Common myeloid progenitor, CD34-positive (primary cell): ENCODE measurements around the gene CSF2.

Source experiments
- CTCF ChIA-PET: fragments of 350-600 bp; sonication (Branson Sonifier 250); formaldehyde crosslinking; loops from one replicate; lab custom pipeline; 2021; ENCODE audit warnings: antibody characterized with exemption; lab: Charles Lee
- POLR2A ChIA-PET: fragments of 350-600 bp; sonication (Branson Sonifier 250); formaldehyde crosslinking; loops from one replicate; lab custom pipeline; 2021; ENCODE audit warnings: antibody characterized with exemption; lab: Charles Lee
- DNase-seq, 3 donors: peaks; one replicate each; pipeline versions ENCODE4 v3.0.0 to v3.0.0-alpha.2; 2013
- H3K27ac ChIP-seq, 2 experiments: 1 replicate in 1 of 2; 2 replicates in 1 of 2; pipeline ENCODE4 v1.7.0; 2013; ENCODE audit warnings: inconsistent platforms in 2 of 2, low read length in 2 of 2, mild to moderate bottlenecking in 2 of 2, low read depth in 1 of 2, moderate library complexity in 1 of 2; ENCODE audit not compliant: severe bottlenecking in 2 of 2, insufficient read depth in 1 of 2, poor library complexity in 1 of 2
- H3K27me3 ChIP-seq, 5 experiments: replicated peaks in 2 of 5; 1 replicate in 3 of 5; 2 replicates in 2 of 5; pipeline versions ENCODE4 v1.6.1 to v1.7.0; 2013; ENCODE audit warnings: low read length in 4 of 5, mild to moderate bottlenecking in 2 of 5, moderate library complexity in 2 of 5, inconsistent platforms in 1 of 5; ENCODE audit not compliant: insufficient read depth in 5 of 5, control insufficient read depth in 4 of 5
- H3K36me3 ChIP-seq, 4 experiments: 1 replicate in 2 of 4; 2 replicates in 2 of 4; pipeline versions ENCODE4 v1.6.1 to v1.7.0; 2013; ENCODE audit warnings: low read length in 3 of 4, control low read depth in 1 of 4, mild to moderate bottlenecking in 1 of 4; ENCODE audit not compliant: control insufficient read depth in 4 of 4, insufficient read depth in 4 of 4
- H3K4me1 ChIP-seq, 4 experiments: 1 replicate in 3 of 4; 2 replicates in 1 of 4; pipeline versions ENCODE4 v1.6.1 to v1.7.1; 2013; ENCODE audit warnings: low read length in 3 of 4, mild to moderate bottlenecking in 3 of 4, control low read depth in 1 of 4, inconsistent platforms in 1 of 4, moderate library complexity in 1 of 4; ENCODE audit not compliant: control insufficient read depth in 4 of 4, insufficient read depth in 4 of 4; ENCODE audit errors: control extremely low read depth in 1 of 4
- H3K4me3 ChIP-seq, 7 experiments: 1 replicate in 4 of 7; 2 replicates in 3 of 7; pipeline versions ENCODE4 v1.5.1 to v1.7.0; 2013; ENCODE audit warnings: mild to moderate bottlenecking in 7 of 7, low read length in 6 of 7, moderate library complexity in 6 of 7, inconsistent platforms in 2 of 7, low read depth in 2 of 7, control low read depth in 1 of 7; ENCODE audit not compliant: insufficient read depth in 4 of 7, control insufficient read depth in 1 of 7; ENCODE audit errors: extremely low read depth in 1 of 7
- H3K9me3 ChIP-seq, 5 experiments: 1 replicate in 4 of 5; 2 replicates in 1 of 5; pipeline versions ENCODE4 v1.6.1 to v1.7.1; 2013; ENCODE audit warnings: low read length in 4 of 5, mild to moderate bottlenecking in 2 of 5, inconsistent platforms in 1 of 5, low read depth in 1 of 5, moderate library complexity in 1 of 5; ENCODE audit not compliant: control insufficient read depth in 4 of 5, insufficient read depth in 2 of 5; ENCODE audit errors: control extremely low read depth in 1 of 5
- WGBS: methylation state at CpG from one replicate; pipeline ENCODE4 v1.1.5; 2013; ENCODE audit not compliant: insufficient coverage; 5-methylcytosine and 5-hydroxymethylcytosine counted together

Gene CSF2

DNA sequence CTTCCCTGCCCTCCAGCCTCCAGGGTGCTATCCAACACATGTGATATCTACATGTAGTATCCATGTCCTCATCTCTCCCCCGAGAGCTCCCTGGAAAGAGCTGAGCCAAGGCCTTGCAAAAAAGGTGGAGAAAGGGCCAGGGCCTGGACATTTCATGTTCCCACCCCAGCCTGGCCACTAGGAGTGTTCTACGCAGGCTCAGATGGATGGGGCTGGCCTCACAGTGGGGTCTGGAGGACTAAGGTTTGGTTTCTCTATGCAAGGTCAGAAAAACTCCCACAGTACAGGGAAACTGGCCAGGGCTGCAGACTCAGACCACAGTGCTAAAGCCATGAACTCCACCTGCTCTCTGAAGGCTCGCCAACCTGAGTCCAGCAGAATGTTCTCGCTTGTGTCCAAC, 1.5 kb upstream of the CSF2 start:
- Histone ChIP-seq H3K36me3 (no peaks in the 10 kb centered on the region), H3K27ac (no peak overlapping the region), H3K4me1 (peaks cover 0 to 31% (median 23%) of the 10 kb centered on the region in 4 experiments), H3K4me3 (no peak overlapping the region), H3K9me3 (no peaks in the 10 kb centered on the region), H3K27me3 (peaks cover 0 to 2% (median 0%) of the 10 kb centered on the region in 5 experiments)
- WGBS = 100% methylated on average over 4 of the region's 4 CpGs
- POLR2A ChIA-PET = no interaction called here
- no peak for DNase-seq
- CTCF ChIA-PET = interaction anchor here (0.8 to 2.0 kb wide), 7 partner anchors 9 to 62 kb away, joined by 3 to 7 read pairs (median 4); no protein-coding TSS in a partner anchor

DNA sequence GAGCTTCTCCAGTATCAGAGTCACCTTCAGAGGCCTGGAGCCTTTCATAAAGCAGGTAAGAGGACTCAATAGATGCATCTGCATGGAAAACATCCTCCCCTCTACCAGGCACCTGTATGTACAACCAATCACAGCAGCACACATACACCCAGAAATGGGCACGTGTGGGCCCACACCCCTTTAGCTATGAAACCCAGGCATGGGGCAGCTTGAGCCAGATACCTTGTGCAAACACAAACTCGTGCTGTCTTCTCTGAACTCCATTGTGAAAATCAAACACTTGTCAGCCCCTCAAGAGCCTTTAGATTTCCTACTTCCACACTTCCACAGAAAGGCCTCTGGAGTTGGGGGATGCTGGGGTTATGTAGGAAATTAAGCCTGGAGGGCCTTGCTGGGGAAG, 1.1 kb upstream of the CSF2 start:
- DNase-seq = no peak
- ChIA-PET CTCF (interaction anchor here (0.6 to 2.0 kb wide), 8 partner anchors 9 to 100 kb away, joined by 3 to 7 read pairs (median 3); no protein-coding TSS in a partner anchor), POLR2A (no interaction called here)
- Histone ChIP-seq H3K9me3 (no peaks in the 10 kb centered on the region), H3K27ac (no peak overlapping the region), H3K27me3 (peaks cover 0 to 2% (median 0%) of the 10 kb centered on the region in 5 experiments), H3K4me1 (peaks cover 0 to 31% (median 23%) of the 10 kb centered on the region in 4 experiments), H3K36me3 (no peaks in the 10 kb centered on the region), H3K4me3 (no peak overlapping the region)
- 100% methylated on average over 1 of the region's 2 CpGs for WGBS

DNA sequence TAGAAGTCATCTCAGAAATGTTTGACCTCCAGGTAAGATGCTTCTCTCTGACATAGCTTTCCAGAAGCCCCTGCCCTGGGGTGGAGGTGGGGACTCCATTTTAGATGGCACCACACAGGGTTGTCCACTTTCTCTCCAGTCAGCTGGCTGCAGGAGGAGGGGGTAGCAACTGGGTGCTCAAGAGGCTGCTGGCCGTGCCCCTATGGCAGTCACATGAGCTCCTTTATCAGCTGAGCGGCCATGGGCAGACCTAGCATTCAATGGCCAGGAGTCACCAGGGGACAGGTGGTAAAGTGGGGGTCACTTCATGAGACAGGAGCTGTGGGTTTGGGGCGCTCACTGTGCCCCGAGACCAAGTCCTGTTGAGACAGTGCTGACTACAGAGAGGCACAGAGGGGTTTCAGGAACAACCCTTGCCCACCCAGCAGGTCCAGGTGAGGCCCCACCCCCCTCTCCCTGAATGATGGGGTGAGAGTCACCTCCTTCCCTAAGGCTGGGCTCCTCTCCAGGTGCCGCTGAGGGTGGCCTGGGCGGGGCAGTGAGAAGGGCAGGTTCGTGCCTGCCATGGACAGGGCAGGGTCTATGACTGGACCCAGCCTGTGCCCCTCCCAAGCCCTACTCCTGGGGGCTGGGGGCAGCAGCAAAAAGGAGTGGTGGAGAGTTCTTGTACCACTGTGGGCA, 642 bp downstream of the CSF2 start:
- DNase-seq = no peak
- no peaks in the 10 kb centered on the region for H3K36me3 ChIP-seq
- CTCF ChIA-PET = interaction anchor here (0.9 to 2.1 kb wide), 5 partner anchors 9 to 60 kb away, joined by 3 to 10 read pairs (median 6); no protein-coding TSS in a partner anchor
- WGBS = 96% methylated on average over 6 of the region's 7 CpGs
- peaks cover 0 to 31% (median 22%) of the 10 kb centered on the region in 4 experiments for H3K4me1 ChIP-seq
- H3K9me3 ChIP-seq = no peaks in the 10 kb centered on the region
- POLR2A ChIA-PET = no interaction called here
- no peak overlapping the region for H3K4me3 ChIP-seq
- H3K27me3 ChIP-seq = no peaks in the 10 kb centered on the region
- no peak overlapping the region for H3K27ac ChIP-seq

DNA sequence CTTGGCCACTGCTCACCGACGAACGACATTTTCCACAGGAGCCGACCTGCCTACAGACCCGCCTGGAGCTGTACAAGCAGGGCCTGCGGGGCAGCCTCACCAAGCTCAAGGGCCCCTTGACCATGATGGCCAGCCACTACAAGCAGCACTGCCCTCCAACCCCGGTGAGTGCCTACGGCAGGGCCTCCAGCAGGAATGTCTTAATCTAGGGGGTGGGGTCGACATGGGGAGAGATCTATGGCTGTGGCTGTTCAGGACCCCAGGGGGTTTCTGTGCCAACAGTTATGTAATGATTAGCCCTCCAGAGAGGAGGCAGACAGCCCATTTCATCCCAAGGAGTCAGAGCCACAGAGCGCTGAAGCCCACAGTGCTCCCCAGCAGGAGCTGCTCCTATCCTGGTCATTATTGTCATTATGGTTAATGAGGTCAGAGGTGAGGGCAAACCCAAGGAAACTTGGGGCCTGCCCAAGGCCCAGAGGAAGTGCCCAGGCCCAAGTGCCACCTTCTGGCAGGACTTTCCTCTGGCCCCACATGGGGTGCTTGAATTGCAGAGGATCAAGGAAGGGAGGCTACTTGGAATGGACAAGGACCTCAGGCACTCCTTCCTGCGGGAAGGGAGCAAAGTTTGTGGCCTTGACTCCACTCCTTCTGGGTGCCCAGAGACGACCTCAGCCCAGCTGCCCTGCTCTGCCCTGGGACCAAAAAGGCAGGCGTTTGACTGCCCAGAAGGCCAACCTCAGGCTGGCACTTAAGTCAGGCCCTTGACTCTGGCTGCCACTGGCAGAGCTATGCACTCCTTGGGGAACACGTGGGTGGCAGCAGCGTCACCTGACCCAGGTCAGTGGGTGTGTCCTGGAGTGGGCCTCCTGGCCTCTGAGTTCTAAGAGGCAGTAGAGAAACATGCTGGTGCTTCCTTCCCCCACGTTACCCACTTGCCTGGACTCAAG, 1.5 kb downstream of the CSF2 start:
- Histone ChIP-seq H3K36me3 (no peaks in the 10 kb centered on the region), H3K4me1 (peaks cover 0 to 30% (median 18%) of the 10 kb centered on the region in 4 experiments), H3K27me3 (no peaks in the 10 kb centered on the region), H3K4me3 (no peak overlapping the region), H3K27ac (no peak overlapping the region), H3K9me3 (no peaks in the 10 kb centered on the region)
- POLR2A ChIA-PET = no interaction called here
- WGBS = 89% methylated on average over 9 of the region's 16 CpGs
- CTCF ChIA-PET = interaction anchor here (0.9 to 2.1 kb wide), 4 partner anchors 10 to 59 kb away, joined by 3 to 10 read pairs (median 6); no protein-coding TSS in a partner anchor
- DNase-seq = no peak

DNA sequence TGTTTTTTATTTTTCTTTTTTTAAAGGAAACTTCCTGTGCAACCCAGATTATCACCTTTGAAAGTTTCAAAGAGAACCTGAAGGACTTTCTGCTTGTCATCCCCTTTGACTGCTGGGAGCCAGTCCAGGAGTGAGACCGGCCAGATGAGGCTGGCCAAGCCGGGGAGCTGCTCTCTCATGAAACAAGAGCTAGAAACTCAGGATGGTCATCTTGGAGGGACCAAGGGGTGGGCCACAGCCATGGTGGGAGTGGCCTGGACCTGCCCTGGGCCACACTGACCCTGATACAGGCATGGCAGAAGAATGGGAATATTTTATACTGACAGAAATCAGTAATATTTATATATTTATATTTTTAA, 2.1 kb downstream of the CSF2 start:
- CTCF ChIA-PET = interaction anchor here (0.9 kb wide), 1 partner anchor 47 kb away, joined by 3 read pairs; no protein-coding TSS in a partner anchor
- POLR2A ChIA-PET = no interaction called here

DNA sequence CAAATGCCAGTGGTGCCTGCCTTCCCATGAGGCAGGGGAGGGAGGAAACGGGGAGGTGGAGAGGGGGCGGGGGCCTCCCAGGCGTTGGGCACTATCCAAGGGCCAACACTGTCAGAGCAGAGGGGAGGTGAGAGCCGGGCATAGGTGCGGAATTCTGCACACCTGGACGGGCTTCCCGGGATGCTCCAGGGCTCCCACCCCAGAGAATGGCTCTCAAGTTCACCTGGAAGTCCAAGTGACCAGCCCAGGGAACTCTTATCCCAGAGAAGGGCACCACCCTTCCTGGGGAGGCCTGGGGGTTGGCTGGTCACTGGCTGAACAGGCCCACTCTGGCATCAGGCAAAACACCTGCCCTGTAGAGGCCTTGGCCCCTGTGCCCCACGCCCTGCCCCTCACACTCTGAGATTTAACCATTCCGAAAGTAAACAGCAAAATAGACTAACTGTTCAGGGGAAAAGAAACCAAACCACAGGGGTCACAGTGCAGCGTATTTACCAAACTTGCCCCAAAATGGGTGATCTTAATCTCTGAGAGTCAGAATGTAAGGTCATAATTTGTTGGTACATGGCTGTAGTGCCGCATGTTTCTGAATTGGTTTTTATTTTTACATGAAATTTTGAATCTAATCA, 2.7 kb downstream of the CSF2 start:
- WGBS = 95% methylated on average over 5 of the region's 11 CpGs
- Histone ChIP-seq H3K4me3 (no peak overlapping the region), H3K27me3 (no peaks in the 10 kb centered on the region), H3K36me3 (no peaks in the 10 kb centered on the region), H3K9me3 (no peaks in the 10 kb centered on the region), H3K4me1 (peaks cover 0 to 17% (median 5%) of the 10 kb centered on the region in 4 experiments), H3K27ac (no peak overlapping the region)
- POLR2A ChIA-PET = no interaction called here
- CTCF ChIA-PET = interaction anchor here (1.4 kb wide), 1 partner anchor 21 kb away, joined by 3 read pairs; no protein-coding TSS in a partner anchor
- no peak for DNase-seq

More for the DNA sequence above, 2.1 kb downstream of the CSF2 start:
- 95% methylated on average over 2 of the region's 2 CpGs for WGBS
- no peak for DNase-seq
- Histone ChIP-seq H3K4me3 (no peak overlapping the region), H3K36me3 (no peaks in the 10 kb centered on the region), H3K27ac (no peak overlapping the region), H3K4me1 (peaks cover 0 to 23% (median 11%) of the 10 kb centered on the region in 4 experiments), H3K27me3 (no peaks in the 10 kb centered on the region), H3K9me3 (no peaks in the 10 kb centered on the region)
